Fibroblast of skin of right biceps (primary cell): ENCODE results near the gene CER1.
A peak's percentile ranks its signal among the peaks of the same experiment; 100 is the strongest.

ENCODE experiments used
- DNase-seq: peaks from one replicate; pipeline ENCODE4 v3.0.0-alpha.2; 2013

CER1 gene, protein sequence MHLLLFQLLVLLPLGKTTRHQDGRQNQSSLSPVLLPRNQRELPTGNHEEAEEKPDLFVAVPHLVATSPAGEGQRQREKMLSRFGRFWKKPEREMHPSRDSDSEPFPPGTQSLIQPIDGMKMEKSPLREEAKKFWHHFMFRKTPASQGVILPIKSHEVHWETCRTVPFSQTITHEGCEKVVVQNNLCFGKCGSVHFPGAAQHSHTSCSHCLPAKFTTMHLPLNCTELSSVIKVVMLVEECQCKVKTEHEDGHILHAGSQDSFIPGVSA

DNA sequence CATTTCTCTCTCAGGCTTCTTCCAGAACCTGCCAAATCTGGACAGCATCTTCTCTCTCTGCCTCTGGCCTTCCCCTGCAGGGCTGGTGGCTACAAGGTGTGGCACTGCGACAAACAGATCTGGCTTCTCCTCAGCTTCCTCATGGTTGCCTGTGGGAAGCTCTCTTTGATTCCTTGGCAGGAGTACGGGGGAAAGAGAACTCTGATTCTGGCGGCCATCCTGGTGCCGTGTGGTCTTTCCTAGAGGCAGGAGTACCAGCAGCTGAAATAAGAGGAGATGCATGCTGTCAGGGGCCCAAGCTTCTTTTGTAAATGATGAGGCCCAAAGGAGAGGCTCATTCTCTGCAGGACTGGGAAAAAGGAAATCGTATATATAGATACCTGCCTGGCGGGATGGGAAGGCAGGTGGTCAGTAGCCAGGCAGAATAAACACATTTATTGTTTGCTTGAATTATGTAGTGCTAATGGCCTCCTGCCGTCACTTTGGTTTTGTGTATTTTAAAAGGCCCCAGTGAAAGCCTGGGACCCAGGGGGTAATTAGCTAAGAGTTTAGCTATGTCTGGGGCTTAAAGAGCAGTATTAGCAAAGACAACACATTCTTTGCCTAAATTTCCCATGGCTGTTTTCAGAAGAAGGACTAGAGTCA, at the start of gene CER1:
Gene CER1, minus strand, starts transcription at position 343 of the 645 bp plus-strand sequence. Its CDS starts 61 bp downstream, at position 282.
- no peak for DNase-seq

DNA sequence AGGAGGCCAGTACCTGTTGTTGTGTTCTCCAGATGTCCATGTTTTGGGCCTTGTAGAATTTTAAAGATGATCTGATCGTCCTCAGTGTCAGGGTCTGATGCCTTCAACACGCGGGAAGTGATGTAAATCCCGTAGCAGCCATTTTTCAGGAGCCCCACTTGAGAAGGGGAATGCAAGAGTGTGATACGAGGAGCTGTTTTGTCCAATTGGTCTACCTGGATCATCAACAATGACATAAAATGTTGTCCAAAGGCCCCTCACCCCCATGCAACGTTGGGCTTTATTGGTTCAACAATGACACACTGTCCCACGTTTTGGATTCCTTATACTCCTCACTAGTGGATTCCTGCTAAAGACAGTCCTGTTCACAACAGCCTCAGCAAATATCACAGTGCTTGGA, 48.1 kb upstream of the CER1 start:
- DNase-seq, result no peak

DNA sequence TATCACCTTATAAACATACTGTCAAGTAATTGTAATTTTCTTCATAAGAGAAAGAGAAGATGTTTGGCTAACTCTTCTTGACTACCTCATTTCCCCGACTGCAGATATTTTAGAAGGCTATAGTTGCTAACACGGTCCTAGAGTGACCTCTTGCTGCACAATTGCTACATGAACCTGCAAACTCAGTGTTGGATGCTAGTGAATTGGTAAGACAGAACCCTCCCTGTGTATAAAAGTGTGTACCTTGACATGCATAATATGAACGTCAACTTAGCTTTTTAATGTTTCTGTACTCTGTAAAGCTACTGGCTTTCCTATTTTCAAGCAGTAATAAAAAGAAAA, 46.7 kb upstream of the CER1 start:
- DNase-seq, result peak; percentile 19

DNA sequence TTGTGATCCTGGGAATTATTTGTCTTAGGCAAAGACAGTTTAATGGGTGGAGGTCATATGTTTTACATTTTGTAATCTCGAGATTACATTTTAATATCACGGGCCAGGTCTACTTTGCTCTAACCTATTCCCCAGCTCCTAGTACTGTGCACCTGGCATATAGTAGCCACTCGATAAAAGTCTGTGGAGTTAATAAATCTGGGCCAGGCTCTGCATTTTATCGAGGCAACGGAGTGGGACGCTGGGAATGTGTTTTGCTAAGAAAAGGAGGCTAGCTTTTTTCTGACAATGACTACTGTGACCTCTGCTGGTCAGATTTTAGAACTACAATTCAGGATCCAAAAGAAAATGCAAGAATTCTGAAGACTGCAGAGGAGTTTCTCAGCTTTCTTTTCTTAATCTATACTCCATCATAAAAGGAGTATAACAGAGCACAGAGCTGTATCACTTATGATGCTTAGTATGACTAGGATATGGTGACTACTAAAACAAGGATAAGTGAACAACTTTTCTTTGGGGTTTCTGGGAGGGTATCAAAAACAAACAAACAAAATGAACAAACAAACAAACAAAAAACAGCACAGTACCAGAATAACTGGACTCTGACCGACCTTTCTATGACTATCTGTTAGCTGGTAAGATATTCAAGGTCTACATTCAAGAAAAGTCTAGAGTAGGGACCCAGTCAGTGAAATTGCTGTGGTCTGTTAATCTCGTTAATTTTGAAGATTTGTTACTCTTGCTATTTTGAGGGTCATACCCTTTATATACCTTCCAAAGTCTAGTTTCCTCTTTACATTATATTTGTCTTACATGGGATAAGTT, 46.1 kb upstream of the CER1 start:
- peak; percentile 57 for DNase-seq

DNA sequence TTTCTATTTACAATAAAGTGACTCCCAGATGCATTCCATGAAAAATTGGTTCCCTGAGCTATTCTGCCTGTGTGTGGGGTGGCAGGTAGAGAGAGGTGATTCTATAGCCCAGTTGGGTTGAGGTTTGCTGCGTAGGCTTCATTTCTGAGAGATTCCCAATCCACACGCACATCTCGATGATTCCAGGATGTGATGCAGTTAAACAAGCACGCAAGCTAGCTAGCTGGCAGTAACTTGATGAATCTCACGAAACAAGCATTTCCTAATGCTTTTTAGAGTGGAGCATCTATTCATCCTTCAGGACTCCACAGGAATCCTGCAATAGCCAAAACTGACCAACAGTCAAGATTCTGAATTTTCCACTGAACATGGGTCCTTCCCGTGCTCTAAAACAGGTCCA, 43.8 kb upstream of the CER1 start:
- peak; percentile 71 for DNase-seq

DNA sequence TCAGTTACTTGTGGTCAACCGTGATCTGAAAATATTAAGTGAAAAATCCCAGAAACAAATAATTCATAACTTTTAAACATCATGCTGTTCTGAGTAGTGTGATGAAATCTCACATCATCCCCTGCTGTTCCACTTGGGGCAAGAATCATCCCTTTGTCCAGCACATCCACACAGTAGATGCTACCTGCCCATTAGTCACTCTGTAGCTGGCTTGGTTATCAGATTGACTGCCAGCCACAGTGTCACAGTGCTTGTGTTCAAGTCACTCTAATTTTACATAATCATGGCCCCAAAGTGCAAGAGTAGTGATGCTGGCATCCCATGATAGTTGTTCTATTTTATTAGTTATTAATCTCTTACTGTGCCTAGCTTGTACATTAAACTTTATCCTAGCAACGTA, 39.1 kb upstream of the CER1 start:
- no peak for DNase-seq

DNA sequence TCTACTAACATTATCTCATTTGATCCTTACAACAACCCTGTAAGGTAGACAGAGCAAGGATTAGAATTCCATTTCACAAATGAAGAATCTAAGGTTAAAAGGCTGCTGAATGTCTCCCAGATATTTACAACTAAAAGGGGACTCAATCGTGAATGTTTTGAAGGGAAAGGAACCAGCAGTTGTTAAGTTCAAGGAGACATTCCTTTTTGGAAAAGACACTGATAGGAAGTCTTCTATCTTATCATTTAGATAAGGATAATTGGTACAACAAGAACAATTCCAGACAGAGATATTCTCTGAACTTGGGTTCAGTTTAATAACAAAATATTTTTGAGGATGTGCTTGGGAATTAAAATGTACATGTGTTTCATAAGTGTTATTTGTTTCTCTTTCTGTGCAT, 37.5 kb upstream of the CER1 start:
- DNase-seq, result no peak

DNA sequence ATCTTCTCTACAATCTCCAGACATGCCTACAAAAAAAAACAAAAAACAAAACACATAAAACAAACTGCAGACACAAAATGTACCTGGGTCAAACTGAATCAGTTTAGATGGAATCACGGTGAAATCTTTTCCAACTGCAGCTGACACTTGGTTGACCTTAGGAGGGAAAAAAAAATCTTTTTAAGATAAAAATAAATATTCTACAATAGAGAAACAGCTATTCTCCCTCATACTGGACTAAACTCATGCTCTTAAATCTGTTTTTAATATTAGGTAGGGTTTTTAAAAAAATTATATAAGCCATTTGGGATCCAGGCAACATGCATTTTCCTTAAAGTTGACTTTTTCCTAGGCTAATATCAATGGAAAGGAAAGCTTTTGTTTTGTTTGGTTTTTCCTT, 33.8 kb upstream of the CER1 start:
- no peak for DNase-seq

DNA sequence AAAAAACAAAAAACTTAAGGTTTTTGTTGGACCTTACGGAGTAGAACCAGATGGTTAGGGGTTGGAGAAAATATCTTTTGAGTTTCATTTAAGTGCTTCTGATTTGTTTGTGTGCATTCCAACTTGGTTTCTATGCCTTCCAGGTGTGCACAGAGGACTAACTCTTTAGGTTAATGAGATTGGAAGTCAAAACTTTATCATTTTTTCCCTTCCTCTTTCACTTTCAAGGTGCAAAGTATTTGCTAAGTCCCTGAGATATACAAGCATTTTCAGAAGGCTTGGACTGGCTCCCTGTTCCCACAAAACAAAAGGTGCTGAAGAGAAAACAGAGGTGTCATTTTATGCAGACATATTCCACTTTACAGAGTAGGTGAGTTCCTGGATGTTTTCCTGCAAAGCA, 30.3 kb upstream of the CER1 start:
- DNase-seq, result no peak

DNA sequence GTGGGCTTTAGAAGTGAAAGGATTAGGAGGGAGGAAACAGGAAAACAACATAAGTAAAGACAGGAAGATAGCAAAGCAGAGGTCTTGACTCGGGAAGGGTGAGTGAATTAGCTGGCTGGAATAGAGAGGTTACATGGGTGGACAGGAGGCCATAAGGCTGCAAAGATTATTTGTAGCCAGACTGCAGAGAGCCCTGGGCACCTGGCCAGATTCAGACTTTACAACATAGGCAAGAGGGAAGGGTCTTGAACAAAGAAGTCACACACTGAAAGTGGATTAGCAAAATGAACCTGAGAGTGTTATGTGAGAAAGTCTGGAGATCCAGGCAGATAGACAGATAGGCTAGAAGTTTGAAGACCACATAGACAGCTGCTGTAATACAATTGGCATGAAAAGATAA, 29.7 kb upstream of the CER1 start:
- DNase-seq, result no peak

DNA sequence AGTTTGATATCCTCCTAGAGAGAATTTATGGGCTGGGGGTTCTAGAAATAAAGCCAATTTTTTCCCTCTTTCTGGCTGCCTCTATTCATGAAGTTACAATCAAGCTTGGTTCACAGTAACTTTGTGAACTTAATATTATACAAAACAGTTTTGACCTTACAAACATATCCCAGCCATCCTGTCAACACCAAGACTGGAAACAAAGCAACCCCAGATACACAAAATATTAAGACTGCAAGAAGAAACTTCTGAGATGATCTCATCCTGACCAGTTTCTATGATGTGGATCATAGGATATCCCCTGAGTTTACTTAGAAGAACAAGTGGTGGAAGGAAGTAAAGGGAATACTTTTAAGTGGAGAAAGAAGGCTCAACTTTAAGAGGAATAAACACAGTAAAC, 28.3 kb upstream of the CER1 start:
- no peak for DNase-seq

DNA sequence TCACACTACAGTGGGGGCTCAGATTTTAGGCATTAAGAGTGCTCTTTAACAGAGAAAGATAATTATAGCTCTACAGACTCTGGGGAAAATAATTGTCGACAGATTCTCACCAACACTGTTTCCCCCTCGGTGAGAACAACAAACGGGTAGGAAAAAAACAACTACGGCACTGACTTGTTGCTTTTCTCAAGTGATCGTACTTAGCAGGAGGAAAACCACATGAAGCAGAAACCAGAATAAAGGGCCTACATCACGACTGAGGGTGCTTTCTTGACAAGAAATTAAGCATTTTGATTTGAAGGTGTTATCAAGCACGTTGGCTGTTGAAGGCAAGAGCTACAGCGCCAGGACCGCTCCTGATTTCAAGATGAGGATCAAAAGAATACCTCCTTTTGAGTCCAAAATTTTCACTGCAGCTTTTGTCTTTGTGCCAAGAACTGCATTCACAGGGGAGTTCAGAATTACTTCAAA, 27.2 kb upstream of the CER1 start:
- DNase-seq, result no peak

DNA sequence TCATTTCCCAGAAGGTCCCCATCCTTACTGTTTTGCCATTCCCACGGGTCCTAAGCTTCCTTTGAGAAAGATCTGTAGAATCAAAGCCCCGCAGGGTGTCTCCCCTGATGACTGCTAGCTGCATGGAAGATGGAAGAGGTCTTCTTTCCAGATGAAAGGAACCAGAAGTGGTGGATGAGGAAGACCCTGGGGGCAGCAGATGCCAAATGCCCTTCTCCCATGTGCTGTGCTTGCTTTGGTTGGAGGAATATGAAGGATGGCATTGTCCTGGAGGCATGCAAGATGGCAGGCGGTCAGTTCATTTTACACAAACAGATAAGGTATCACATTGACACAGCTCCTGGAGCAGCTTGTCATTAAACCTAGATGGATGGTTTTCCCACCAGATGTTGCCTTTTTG, 25.8 kb upstream of the CER1 start:
- DNase-seq, result no peak

DNA sequence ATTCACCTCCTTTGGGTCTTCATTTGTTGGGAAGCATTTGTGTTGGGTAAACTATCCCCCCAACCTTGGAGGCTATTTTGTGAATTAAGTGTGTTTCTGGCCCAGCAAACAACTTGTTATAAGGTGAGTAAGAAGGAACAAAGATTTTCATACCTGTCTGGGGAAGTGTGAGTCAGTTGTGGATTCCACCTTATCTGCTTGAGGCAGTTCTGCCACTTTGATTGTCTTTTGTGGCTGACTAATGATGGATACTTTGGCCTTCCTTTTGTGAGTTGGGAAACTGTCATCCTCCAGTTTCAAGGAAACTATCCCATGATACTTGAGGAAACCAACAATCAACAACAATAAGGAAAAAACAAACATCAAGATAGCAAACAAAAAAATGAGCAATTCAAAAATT, 24.6 kb upstream of the CER1 start:
- DNase-seq, result no peak

DNA sequence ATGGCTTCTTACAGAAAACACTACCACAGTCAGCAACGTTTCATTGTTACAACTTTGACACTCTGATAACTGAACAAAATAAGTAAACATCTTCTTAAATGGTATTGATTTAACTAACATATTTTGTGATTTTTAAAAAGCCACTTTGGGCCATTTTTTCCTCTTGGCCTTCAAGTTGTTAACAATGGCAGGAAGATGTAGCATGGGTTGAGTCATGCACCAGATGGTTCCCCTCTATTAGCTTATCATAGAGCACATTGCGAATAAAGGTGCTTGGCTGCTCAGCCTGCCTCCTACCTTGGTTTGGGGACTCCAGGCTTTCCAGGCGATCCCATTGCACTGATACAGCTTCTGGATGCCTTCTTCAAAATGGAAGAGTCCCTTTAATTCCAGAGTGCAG, 24.1 kb upstream of the CER1 start:
- DNase-seq, result no peak

DNA sequence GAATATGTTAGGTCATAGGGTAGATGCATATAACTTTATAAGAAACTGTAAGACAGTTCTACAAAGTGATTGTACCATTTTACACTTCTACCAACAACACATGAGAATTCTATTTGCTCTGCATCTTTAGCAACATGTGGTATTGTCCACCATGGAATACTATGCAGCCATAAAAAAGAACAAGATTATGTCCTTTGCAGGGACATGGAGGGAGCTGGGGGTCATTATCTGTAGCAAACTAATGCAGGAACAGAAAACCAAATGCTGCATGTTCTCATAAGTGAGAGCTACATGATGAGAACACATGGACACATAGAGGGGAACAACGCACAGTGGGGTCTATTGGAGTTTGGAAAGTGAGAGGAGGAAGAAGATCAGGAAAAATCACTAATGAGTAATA, 22.2 kb upstream of the CER1 start:
- DNase-seq, result no peak

DNA sequence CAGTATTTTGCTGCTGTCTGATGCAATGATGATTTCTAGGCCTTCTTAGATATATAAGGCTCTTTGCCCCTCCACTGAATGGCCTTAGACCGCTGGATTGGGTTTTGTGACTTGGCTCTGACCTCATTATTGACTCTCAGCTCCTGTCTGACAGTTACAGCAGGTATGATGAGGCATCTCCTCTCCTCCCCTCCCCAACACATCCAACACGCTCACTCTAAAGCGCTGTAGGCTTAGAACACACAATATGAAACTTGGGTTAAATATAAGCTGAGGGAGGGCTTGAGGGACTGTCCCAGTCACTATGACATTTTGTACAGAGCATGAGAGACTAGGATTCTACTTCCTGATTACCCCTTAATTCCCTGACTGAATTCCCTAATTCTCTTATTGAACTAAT, 18.8 kb upstream of the CER1 start:
- DNase-seq, result no peak

DNA sequence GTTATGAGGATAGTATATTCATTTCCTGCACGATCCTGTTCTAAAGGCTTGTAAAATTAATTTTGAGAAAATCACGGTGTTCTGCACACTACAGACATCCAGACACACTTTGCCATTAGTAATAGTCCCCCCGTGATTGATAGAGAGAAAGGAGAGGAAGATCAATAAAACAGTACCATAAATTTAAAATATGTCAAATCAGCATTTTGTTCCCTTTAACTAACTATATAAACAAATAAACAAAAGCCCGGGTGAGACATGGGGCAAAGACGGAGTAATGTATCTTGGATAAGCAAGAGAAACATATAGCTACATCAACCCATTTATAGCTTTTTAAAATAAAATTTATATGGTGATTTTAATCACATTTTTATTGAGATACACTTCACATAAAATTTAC, 10.6 kb upstream of the CER1 start:
- no peak for DNase-seq

DNA sequence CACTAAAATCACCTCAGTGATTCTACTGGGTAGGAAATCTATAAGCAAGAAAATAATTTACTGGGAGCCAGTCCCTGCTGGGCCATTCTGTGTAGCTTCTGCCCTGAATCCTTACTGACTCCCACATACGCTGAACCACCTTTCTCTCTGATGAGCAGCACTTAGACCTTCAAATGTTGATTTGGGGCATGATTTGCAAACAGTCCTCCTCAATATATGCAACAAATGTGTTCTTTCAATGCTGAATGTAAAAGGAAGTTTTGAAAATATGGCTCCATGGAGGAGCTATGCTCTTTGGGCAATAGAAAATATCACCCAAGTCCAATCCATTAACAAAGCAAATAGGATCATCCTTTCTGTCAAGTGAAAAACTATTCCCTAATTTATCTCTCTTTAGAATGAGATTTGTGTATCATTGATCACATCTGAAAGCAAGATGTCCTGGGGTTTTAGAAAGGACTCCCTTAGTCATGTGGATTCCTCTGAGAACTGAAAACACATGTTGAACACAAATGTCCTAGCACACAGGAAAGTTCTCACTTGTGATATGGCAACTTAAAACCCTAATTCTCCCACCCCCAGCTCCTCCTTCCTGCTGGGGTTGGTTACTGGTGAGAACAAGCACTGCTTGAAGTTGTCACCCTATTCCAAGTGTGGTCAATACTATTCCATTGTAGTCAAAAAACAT, 8.9 kb upstream of the CER1 start:
- DNase-seq, result no peak

DNA sequence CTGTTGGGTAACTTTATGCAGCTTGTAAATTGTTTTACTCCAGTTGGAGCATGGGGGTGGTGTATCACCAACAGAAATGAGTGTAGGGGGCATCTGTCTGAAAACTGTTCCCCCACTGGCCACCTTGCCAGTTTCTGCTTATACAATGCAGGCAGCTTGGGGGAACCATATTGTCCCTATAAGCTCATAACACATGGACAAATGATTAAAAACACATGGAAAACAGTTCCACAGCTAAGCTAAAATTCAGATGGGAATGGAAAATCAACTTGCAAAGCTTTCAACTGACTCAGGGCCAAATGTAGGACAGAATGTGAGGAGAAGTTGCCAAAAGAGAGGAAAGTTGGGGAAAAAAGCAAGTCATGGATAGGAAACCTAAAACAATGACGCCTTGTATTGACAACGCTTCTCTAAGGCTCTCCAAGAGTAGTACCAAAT, 7.9 kb upstream of the CER1 start:
- DNase-seq, result peak; percentile 4

DNA sequence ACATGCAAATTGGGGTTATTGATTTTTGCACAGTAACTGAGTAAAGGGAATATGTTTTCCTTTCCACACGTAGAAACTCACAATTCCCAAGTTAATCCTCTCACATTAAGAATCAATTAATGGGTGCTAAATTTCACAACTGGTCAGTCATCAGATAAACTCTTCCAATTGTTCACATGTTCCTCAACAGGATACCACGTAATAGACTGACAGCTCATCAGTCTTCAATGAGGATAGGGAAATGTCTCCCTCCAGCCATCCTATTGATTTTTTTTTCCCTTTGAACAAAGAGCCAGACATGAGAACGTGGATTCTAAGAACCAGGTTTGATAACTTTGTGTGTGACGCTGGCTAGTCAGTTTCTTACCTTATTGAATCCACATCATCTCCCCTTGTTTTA, 768 bp upstream of the CER1 start:
- DNase-seq, result no peak

DNA sequence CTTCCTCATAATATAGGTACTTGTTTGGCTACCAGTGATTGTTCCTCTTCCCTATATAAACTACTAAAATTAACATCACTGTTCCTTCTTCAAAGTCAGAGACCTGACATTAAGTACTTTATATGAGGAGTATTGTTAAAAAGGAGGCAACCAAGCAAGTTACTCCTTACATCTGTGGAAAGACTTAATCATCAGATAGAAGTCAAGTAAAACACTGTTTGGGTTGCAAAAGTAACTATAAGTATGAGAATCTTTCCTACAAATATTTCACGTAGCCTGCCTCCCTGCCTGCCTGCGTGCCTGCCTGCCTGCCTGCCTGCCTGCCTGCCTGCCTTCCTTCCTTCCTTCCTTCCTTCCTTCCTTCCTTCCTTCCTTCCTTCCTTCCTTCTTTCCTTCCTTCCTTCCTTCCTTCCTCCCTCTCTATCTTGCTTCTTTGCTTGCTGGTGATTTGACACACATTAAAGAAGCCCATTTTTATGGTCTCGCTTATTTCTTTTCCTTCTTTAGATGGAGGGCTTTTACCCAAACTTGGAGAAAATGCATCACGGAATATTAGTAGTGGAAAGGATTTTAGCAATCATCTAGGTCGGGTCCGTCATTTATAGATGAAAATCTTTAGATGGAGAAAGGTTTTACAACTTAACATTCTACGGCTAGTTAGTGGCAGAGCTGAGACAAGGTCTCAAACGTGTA, 3.2 kb downstream of the CER1 start:
- no peak for DNase-seq

DNA sequence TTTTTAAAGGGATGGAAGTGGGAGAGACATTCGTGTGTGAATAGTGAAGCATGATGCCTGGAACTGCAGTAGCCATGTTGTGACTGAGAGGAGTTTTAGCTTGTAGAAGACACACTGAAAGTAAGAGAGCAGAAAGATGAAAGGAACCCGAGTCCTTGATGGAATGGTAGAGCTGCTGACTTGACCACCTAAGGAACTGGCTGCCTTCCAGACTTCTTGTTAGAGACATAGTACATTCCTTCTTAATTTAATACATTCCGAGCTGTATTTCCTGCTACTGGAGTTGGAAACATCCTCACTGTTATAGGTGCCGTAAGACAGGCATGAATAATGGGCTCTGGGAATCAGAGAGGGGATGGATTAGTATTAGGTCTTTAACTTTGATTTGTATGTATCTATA, 7.4 kb downstream of the CER1 start:
- peak; percentile 65 for DNase-seq
